Measurements from ENCODE around the gene PRRX2. TPM values are rescaled to one million over a fixed set of nuclear protein-coding genes. Genes with fewer than 3 reads are reported as not detected.

The PRRX2 gene
- total and polyA plus RNA-seq, 9 of the 15 experiments (the other 6 are each of a cell fraction or from before 2014, with no cell fraction given) = 0.21 TPM; not detected in 8

- TF ChIP-seq ZMIZ1 (IDR thresholded peaks at IDR 0.05; ENCODE audit: low read depth in 2 of 2, low read length in 2 of 2) (no peak), GABPB2 (CRISPR knock-in tag; conservative IDR thresholded peaks at IDR 0.05) (no peak), NR3C1 (CRISPR knock-in tag; IDR thresholded peaks at IDR 0.05) (no peak), CTCFL (IDR thresholded peaks at IDR 0.05; ENCODE audit: borderline replicate concordance, insufficient read depth, low read depth, low read length, poor library complexity, severe bottlenecking) (no peak), ELF1 (tag; IDR thresholded peaks at IDR 0.05) (no peak)
Measured at GRCh38 chr9:129716091-129716490, 50.6 kb downstream of the PRRX2 start (continued).

Data from K562 (cell line).